NCI-H1417 treated with DMSO at 0.1 percent for 48 hours (cell line): ENCODE results near the gene BAG1.

Experiments
- DNase-seq: peaks from one replicate; lab custom pipeline; 2025; lab: John Stamatoyannopoulos, UW

BAG1 gene

GRCh38 chr9:33241298-33241697, 23.2 kb downstream of the BAG1 start:
- DNase-seq: no peak

GRCh38 chr9:33239921-33240320, 24.6 kb downstream of the BAG1 start, which contains the start of gene SPINK4:
SPINK4 (plus strand) TSS chr9:33240167; CDS start chr9:33240209, 42 bp downstream.
- DNase-seq: no peak

GRCh38 chr9:33236571-33236970, 27.9 kb downstream of the BAG1 start:
- no peak for DNase-seq

- DNase-seq: no peak
Measured at GRCh38 chr9:33234511-33235467, 29.7 kb downstream of the BAG1 start.

- DNase-seq: no peak
Measured at GRCh38 chr9:33233626-33234342, 30.7 kb downstream of the BAG1 start.

- DNase-seq: no peak
Measured at GRCh38 chr9:33232815-33233214, 31.7 kb downstream of the BAG1 start.

GRCh38 chr9:33231623-33231942, 32.9 kb downstream of the BAG1 start:
- DNase-seq: no peak

GRCh38 chr9:33230756-33231622, 33.5 kb downstream of the BAG1 start:
- no peak for DNase-seq

- no peak for DNase-seq
Measured at GRCh38 chr9:33229359-33230114, 35.0 kb downstream of the BAG1 start.

- DNase-seq: no peak
Measured at GRCh38 chr9:33228606-33229005, 35.9 kb downstream of the BAG1 start.

- DNase-seq: no peak
Measured at GRCh38 chr9:33227741-33228140, 36.8 kb downstream of the BAG1 start.

GRCh38 chr9:33227008-33227398, 37.5 kb downstream of the BAG1 start:
- DNase-seq: no peak

GRCh38 chr9:33225319-33226147, 39.0 kb downstream of the BAG1 start:
- no peak for DNase-seq

GRCh38 chr9:33223696-33224095, 40.8 kb downstream of the BAG1 start:
- no peak for DNase-seq

- DNase-seq: no peak
Measured at GRCh38 chr9:33222031-33222430, 42.5 kb downstream of the BAG1 start.

GRCh38 chr9:33221568-33221884, 43.0 kb downstream of the BAG1 start:
- DNase-seq: no peak

- no peak for DNase-seq
Measured at GRCh38 chr9:33220681-33221567, 43.6 kb downstream of the BAG1 start.

- DNase-seq: no peak
Measured at GRCh38 chr9:33211695-33212393, 52.7 kb downstream of the BAG1 start.
